Measurements from ENCODE around the gene CLC.
"Not testable (repeated sequence)": the region's sequence is repeated elsewhere in the genome, so short reads cannot be mapped to it uniquely, and the experiment has no call there.

Gene CLC

GRCh38 chr19:39725995-39726394, 11.8 kb downstream of the CLC start:
- ATAC-seq: no peak
- no peak for TF ChIP-seq PPARA (CRISPR knock-in tag; IDR thresholded peaks at IDR 0.05; ENCODE audit: borderline replicate concordance)
- no peak for TF ChIP-seq ARNTL (CRISPR knock-in tag; IDR thresholded peaks at IDR 0.05; ENCODE audit: borderline replicate concordance, low read depth)
- TF ChIP-seq CREB5 (CRISPR knock-in tag; IDR thresholded peaks at IDR 0.05; ENCODE audit: low read depth): no peak
- TF ChIP-seq TCF4 (CRISPR knock-in tag; IDR thresholded peaks at IDR 0.05; ENCODE audit: borderline replicate concordance): no peak
- TF ChIP-seq ZFP30 (CRISPR knock-in tag; IDR thresholded peaks at IDR 0.05): no peak
- TF ChIP-seq GLIS3 (CRISPR knock-in tag; IDR thresholded peaks at IDR 0.05): no peak
- TF ChIP-seq CSDC2 (CRISPR knock-in tag; IDR thresholded peaks at IDR 0.05): no peak
- no peak for TF ChIP-seq ZNF70 (CRISPR knock-in tag; IDR thresholded peaks at IDR 0.05)
- no peak for TF ChIP-seq TSHZ2 (CRISPR knock-in tag; IDR thresholded peaks at IDR 0.05)
- TF ChIP-seq POU6F1 (CRISPR knock-in tag; IDR thresholded peaks at IDR 0.05; ENCODE audit: borderline replicate concordance, low read depth): no peak
- TF ChIP-seq ZNF8 (CRISPR knock-in tag; IDR thresholded peaks at IDR 0.05): no peak
- TF ChIP-seq SNAI2 (CRISPR knock-in tag; IDR thresholded peaks at IDR 0.05): no peak

DNA sequence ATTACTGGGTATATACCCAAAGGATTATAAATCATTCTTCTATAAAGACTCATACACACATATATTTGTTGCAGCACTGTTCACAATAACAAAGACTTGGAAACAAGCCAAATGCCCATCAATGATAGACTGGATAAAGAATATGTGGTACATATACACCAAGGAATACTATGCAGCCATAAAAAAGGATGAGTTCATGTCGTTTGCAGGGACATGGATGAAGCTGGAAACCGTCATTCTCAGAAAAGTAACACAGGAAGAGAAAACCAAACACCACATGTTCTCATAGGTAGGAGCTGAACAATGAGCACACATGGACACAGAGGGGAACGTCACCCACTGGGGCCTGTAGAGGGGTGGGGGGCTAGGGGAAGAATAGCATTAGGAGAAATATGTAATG, 17.7 kb downstream of the CLC start:
- not testable (repeated sequence) for ATAC-seq

DNA sequence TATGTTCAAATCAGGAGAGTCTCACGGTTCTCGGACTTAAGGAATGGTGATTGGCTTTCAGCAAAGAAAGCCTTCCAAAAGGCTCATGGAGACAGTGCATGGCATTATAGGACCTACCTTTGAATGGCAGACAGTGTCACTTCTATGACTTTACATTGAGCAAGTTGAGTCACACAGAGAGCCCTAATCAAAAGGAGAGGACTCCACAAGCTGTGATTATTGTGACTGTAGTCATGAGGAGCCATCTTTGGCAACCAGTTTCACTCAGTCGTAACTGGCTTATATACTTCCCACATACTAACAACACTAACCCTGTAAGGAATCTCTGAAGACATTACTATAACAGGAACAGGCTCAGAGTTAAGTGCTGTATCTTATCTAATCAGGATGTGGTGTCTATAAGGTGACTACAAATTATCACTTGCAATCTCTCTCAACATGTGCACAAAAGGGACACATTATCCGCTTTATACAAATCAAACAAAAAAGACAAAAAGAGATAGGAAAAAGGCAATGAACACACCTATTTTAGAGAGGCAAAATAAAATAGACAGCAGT, 27.4 kb downstream of the CLC start:
- ATAC-seq: no peak
- TF ChIP-seq, protein P1, sequence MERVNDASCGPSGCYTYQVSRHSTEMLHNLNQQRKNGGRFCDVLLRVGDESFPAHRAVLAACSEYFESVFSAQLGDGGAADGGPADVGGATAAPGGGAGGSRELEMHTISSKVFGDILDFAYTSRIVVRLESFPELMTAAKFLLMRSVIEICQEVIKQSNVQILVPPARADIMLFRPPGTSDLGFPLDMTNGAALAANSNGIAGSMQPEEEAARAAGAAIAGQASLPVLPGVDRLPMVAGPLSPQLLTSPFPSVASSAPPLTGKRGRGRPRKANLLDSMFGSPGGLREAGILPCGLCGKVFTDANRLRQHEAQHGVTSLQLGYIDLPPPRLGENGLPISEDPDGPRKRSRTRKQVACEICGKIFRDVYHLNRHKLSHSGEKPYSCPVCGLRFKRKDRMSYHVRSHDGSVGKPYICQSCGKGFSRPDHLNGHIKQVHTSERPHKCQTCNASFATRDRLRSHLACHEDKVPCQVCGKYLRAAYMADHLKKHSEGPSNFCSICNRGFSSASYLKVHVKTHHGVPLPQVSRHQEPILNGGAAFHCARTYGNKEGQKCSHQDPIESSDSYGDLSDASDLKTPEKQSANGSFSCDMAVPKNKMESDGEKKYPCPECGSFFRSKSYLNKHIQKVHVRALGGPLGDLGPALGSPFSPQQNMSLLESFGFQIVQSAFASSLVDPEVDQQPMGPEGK (CRISPR knock-in tag; IDR thresholded peaks at IDR 0.05; ENCODE audit: borderline replicate concordance): no peak
- no peak for TF ChIP-seq PPARA (CRISPR knock-in tag; IDR thresholded peaks at IDR 0.05; ENCODE audit: borderline replicate concordance)
- no peak for TF ChIP-seq BACH2 (CRISPR knock-in tag; IDR thresholded peaks at IDR 0.05; ENCODE audit: borderline replicate concordance)
- TF ChIP-seq TSHZ2 (CRISPR knock-in tag; IDR thresholded peaks at IDR 0.05): no peak
- TF ChIP-seq CREB5 (CRISPR knock-in tag; IDR thresholded peaks at IDR 0.05; ENCODE audit: low read depth): no peak
- TF ChIP-seq ZNF8 (CRISPR knock-in tag; IDR thresholded peaks at IDR 0.05): no peak
- no peak for TF ChIP-seq ZFP30 (CRISPR knock-in tag; IDR thresholded peaks at IDR 0.05)
- no peak for TF ChIP-seq SNAI2 (CRISPR knock-in tag; IDR thresholded peaks at IDR 0.05)
- TF ChIP-seq RARB (CRISPR knock-in tag; IDR thresholded peaks at IDR 0.05): no peak
- no peak for TF ChIP-seq ZFP3 (CRISPR knock-in tag; IDR thresholded peaks at IDR 0.05)
- TF ChIP-seq ZNF565 (CRISPR knock-in tag; conservative IDR thresholded peaks at IDR 0.05; ENCODE audit: low read depth): no peak
- no peak for TF ChIP-seq ISL1 (CRISPR knock-in tag; IDR thresholded peaks at IDR 0.05)
- no peak for TF ChIP-seq POU6F1 (CRISPR knock-in tag; IDR thresholded peaks at IDR 0.05; ENCODE audit: borderline replicate concordance, low read depth)
- TF ChIP-seq TOX (CRISPR knock-in tag; IDR thresholded peaks at IDR 0.05; ENCODE audit: borderline replicate concordance): no peak
- no peak for TF ChIP-seq CSDC2 (CRISPR knock-in tag; IDR thresholded peaks at IDR 0.05)
- TF ChIP-seq GLIS3 (CRISPR knock-in tag; IDR thresholded peaks at IDR 0.05): no peak
- TF ChIP-seq ESRRG (CRISPR knock-in tag; IDR thresholded peaks at IDR 0.05): no peak
